Measurements from ENCODE around the gene SHC2. TPM values are rescaled to one million over a fixed set of nuclear protein-coding genes. Genes with fewer than 3 reads are reported as not detected.

Gene SHC2
- total and polyA plus RNA-seq, 2 donors (not counting 3 experiments of a cell fraction or from before 2014, with no cell fraction given) = 7.5 to 11.8 TPM

DNA sequence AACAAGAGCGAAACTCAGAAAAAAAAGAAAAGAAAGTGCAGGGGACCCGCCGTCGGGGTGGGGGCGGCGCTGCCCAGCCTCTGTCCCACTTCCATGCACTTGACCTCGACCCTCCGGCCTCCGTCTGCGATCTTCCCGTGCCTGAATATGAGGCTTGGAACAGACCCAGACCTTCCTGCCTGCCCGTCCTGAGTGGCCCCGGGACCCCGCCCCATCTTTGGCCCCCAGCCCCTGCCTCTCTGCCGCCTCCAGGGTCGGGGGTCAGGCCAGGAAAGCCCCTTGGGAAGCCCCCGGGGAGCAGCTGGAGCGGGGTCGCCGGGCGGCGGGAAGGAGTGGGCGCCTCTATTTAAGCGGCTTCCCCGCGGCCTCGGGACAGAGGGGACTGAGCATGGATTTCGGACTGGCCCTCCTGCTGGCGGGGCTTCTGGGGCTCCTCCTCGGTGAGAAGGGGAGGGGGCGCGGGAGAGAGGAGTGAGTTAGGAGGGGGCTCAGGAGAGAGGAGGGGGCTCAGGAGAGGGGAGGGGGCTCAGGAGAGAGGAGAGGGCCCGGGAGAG, 35.4 kb upstream of the SHC2 start, which contains the start of gene MADCAM1:
MADCAM1 (plus strand) TSS at position 375 of the 554 bp plus-strand sequence; CDS start at position 389, 14 bp downstream.
- Histone ChIP-seq H3K9ac (replicated peaks; ENCODE audit: extremely low read depth, insufficient read depth, low read length) (no peak within 1 kb of the TSS), H3K79me2 (ENCODE audit: control insufficient read depth, insufficient read depth, low read length) (no peaks in the 10 kb centered on the region), H3K4me1 (ENCODE audit: control insufficient read depth, extremely low read depth, insufficient read depth, low read length) (no peaks in the 10 kb centered on the region), H4K20me1 (replicated peaks; ENCODE audit: control insufficient read depth, extremely low read depth, insufficient read depth, low read length) (no peaks in the 10 kb centered on the region), H3K36me3 (ENCODE audit: control insufficient read depth in 2 of 2, extremely low read depth in 1 of 2, insufficient read depth in 2 of 2, low read length in 2 of 2) (no peaks in the 10 kb centered on the region), H3K4me3 (replicated peaks in 1 of 3; ENCODE audit: insufficient read depth in 1 of 3, low read depth in 1 of 3, low read length in 3 of 3) (no peak within 1 kb of the TSS), H2AFZ (ENCODE audit: low read depth, low read length) (no peak within 1 kb of the TSS), H3K9me3 (replicated peaks; ENCODE audit: control insufficient read depth, insufficient read depth, low read length) (no peaks in the 10 kb centered on the region), H3K9me1 (replicated peaks; ENCODE audit: control insufficient read depth, extremely low read depth, insufficient read depth, low read length) (no peaks in the 10 kb centered on the region), H3K27me3 (ENCODE audit: control insufficient read depth in 2 of 2, insufficient read depth in 2 of 2, low read length in 2 of 2) (peaks cover 9 to 12% of the 10 kb centered on the region in 2 experiments), H3K27ac (ENCODE audit: insufficient read depth, low read depth, low read length) (no peak within 1 kb of the TSS), H3K4me2 (ENCODE audit: insufficient read depth, low read length) (no peak within 1 kb of the TSS)
- no TSS peak for BruUV-seq (replicated peaks)
- POLR2A ChIA-PET = no interaction called here
- DNase-seq (ENCODE audit: low read depth, low spot score) (no peak), FAIRE-seq (no peak)
- CTCF ChIA-PET = interaction anchor here (1.1 to 2.7 kb wide), 7 partner anchors 9 to 123 kb away, joined by 3 to 28 read pairs (median 4); no protein-coding TSS in a partner anchor
- dilution Hi-C loops (cut with MboI; ENCODE audit: extremely low pct_ligation_motif_present, low sequenced_read_pairs) = no loop called here
- no peak for TF ChIP-seq POLR2AphosphoS5 (IDR thresholded peaks at IDR 0.05; ENCODE audit: insufficient read depth, low read depth, low read length)
- no peak for TF ChIP-seq FOS (IDR thresholded peaks at IDR 0.05; ENCODE audit: borderline replicate concordance, insufficient read depth, low read length)
- TF ChIP-seq, protein P1, sequence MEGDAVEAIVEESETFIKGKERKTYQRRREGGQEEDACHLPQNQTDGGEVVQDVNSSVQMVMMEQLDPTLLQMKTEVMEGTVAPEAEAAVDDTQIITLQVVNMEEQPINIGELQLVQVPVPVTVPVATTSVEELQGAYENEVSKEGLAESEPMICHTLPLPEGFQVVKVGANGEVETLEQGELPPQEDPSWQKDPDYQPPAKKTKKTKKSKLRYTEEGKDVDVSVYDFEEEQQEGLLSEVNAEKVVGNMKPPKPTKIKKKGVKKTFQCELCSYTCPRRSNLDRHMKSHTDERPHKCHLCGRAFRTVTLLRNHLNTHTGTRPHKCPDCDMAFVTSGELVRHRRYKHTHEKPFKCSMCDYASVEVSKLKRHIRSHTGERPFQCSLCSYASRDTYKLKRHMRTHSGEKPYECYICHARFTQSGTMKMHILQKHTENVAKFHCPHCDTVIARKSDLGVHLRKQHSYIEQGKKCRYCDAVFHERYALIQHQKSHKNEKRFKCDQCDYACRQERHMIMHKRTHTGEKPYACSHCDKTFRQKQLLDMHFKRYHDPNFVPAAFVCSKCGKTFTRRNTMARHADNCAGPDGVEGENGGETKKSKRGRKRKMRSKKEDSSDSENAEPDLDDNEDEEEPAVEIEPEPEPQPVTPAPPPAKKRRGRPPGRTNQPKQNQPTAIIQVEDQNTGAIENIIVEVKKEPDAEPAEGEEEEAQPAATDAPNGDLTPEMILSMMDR (IDR thresholded peaks at IDR 0.05; ENCODE audit: extremely low read depth in 1 of 2, insufficient read depth in 1 of 2, low read depth in 1 of 2, low read length in 2 of 2) = no peak
- no peak for TF ChIP-seq JUN (IDR thresholded peaks at IDR 0.05; ENCODE audit: borderline replicate concordance, insufficient read depth, insufficient read length, low read depth)
- TF ChIP-seq MYC (IDR thresholded peaks at IDR 0.05; ENCODE audit: low read depth, low read length) = no peak
- no peak for TF ChIP-seq EZH2 (IDR thresholded peaks at IDR 0.05; ENCODE audit: borderline replicate concordance, low read depth, low read length, severe bottlenecking)
- TF ChIP-seq GATA2 (IDR thresholded peaks at IDR 0.05; ENCODE audit: insufficient read depth, insufficient read length, low read depth, low read length) = no peak
- TF ChIP-seq POLR2A (IDR thresholded peaks at IDR 0.05; ENCODE audit: low read depth, low read length) = no peak
- TF ChIP-seq, protein P2, sequence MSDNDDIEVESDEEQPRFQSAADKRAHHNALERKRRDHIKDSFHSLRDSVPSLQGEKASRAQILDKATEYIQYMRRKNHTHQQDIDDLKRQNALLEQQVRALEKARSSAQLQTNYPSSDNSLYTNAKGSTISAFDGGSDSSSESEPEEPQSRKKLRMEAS (IDR thresholded peaks at IDR 0.05; ENCODE audit: insufficient read depth, insufficient read length) = no peak
- intact Hi-C loops (cut with micrococcal nuclease) = no loop called here

Measured in endothelial cell of umbilical vein (primary cell).